Measurements from ENCODE around the gene ARPP21.

- TF ChIP-seq CTCF (conservative IDR thresholded peaks at IDR 0.05): no peak
- TF ChIP-seq ZFX (IDR thresholded peaks at IDR 0.05): no peak
These were observed 94.5 kb downstream of the ARPP21 start for GRCh38 chr3:35733864-35734263.
